Glutamatergic neuron (in vitro differentiated cells): ENCODE results near the gene P3H2. TPM values are rescaled to one million over a fixed set of nuclear protein-coding genes. Genes with fewer than 3 reads are reported as not detected.

ENCODE experiments used
- DNase-seq: peaks from one replicate; pipeline ENCODE4 v3.0.0; 2022
- H3K27ac Mint-ChIP-seq: one replicate; pipeline ENCODE4 v1.8.0; 2020; ENCODE audit warnings: mild to moderate bottlenecking, mixed read lengths, inconsistent platforms; ENCODE audit not compliant: unreplicated experiment
- H3K27me3 Mint-ChIP-seq: one replicate; pipeline ENCODE4 v1.8.0; 2020; ENCODE audit warnings: mild to moderate bottlenecking, moderate library complexity, mixed read lengths, inconsistent platforms; ENCODE audit not compliant: unreplicated experiment
- H3K36me3 Mint-ChIP-seq: one replicate; pipeline ENCODE4 v1.8.0; 2020; ENCODE audit warnings: mild to moderate bottlenecking, mixed read lengths, inconsistent platforms; ENCODE audit not compliant: unreplicated experiment
- H3K4me1 Mint-ChIP-seq: one replicate; pipeline ENCODE4 v1.8.0; 2020; ENCODE audit warnings: mild to moderate bottlenecking, low read depth, mixed read lengths, inconsistent platforms; ENCODE audit not compliant: unreplicated experiment
- H3K4me3 Mint-ChIP-seq: one replicate; pipeline ENCODE4 v1.8.0; 2020; ENCODE audit warnings: mild to moderate bottlenecking, mixed read lengths, inconsistent platforms; ENCODE audit not compliant: unreplicated experiment
- H3K9me3 Mint-ChIP-seq: one replicate; pipeline ENCODE4 v1.8.0; 2020; ENCODE audit warnings: mild to moderate bottlenecking, moderate library complexity, mixed read lengths, inconsistent platforms; ENCODE audit not compliant: unreplicated experiment
- total RNA-seq: library from RNA; stranded (reverse); fragmentation: NEBNext Ultra II Directional; extraction: Animal tissue kit (Norgen Biotek cat#: 25700); gene quantifications from one replicate; pipeline ENCODE4 v1.2.1, GENCODE V29; 2021; ENCODE audit not compliant: unreplicated experiment
- TF ChIP-seq, protein P1 (sequence below): fragments of 200-600 bp; sonication (generic); IDR thresholded peaks from one replicate; pipeline ENCODE4 v1.5.0; 2021; ENCODE audit not compliant: partially characterized antibody, unreplicated experiment

The P3H2 gene
- total RNA-seq, 1 donor from 2014 or later, result 28.6 TPM

DNA sequence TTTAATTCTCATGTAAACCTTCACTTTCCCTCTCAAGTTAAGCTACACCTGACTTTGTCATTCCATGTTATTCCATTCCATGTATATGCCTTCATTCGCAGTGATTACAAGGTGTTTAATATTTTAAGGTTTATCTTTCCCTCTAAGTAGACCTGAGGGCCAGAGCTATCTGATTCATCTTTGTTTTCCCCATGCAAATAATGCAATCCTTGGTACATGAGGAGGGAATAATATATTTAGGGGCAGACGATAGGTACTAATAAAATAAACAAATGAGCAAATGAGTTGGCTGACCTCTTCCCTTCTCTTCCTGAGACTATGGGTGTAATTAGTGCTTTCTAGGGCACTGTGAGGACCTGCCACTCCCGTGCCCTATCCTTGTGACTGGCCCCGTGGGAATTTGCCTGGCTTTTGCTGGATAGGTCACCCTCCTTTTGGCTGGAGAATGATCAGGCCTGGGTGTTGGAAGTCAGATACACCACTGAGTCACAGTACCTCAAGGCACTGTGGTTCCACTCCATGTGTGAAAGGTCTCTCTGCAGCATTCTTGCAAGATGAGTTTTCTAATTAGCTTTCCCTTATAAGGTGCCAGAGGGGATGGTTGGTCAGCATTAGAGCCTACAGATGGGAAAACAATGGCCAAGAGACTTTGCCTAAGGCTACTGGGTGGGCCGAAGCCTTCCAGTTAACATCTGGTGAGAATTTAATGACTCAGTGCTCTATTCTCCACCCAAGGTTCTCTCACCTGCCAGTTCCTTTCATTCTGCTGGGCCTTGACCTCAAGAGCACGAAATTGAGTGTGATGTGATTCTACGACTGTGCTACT is 183.2 kb downstream of the P3H2 start:
- H3K4me1 Mint-ChIP-seq, result peaks cover 3% of the 10 kb centered on the region
- H3K27me3 Mint-ChIP-seq, result no peaks in the 10 kb centered on the region
- TF ChIP-seq, protein P1, sequence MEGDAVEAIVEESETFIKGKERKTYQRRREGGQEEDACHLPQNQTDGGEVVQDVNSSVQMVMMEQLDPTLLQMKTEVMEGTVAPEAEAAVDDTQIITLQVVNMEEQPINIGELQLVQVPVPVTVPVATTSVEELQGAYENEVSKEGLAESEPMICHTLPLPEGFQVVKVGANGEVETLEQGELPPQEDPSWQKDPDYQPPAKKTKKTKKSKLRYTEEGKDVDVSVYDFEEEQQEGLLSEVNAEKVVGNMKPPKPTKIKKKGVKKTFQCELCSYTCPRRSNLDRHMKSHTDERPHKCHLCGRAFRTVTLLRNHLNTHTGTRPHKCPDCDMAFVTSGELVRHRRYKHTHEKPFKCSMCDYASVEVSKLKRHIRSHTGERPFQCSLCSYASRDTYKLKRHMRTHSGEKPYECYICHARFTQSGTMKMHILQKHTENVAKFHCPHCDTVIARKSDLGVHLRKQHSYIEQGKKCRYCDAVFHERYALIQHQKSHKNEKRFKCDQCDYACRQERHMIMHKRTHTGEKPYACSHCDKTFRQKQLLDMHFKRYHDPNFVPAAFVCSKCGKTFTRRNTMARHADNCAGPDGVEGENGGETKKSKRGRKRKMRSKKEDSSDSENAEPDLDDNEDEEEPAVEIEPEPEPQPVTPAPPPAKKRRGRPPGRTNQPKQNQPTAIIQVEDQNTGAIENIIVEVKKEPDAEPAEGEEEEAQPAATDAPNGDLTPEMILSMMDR, result no peak
- H3K4me3 Mint-ChIP-seq, result no peak overlapping the region
- H3K36me3 Mint-ChIP-seq, result no peaks in the 10 kb centered on the region
- no peak overlapping the region for H3K27ac Mint-ChIP-seq
- no peaks in the 10 kb centered on the region for H3K9me3 Mint-ChIP-seq
- DNase-seq, result no peak

DNA sequence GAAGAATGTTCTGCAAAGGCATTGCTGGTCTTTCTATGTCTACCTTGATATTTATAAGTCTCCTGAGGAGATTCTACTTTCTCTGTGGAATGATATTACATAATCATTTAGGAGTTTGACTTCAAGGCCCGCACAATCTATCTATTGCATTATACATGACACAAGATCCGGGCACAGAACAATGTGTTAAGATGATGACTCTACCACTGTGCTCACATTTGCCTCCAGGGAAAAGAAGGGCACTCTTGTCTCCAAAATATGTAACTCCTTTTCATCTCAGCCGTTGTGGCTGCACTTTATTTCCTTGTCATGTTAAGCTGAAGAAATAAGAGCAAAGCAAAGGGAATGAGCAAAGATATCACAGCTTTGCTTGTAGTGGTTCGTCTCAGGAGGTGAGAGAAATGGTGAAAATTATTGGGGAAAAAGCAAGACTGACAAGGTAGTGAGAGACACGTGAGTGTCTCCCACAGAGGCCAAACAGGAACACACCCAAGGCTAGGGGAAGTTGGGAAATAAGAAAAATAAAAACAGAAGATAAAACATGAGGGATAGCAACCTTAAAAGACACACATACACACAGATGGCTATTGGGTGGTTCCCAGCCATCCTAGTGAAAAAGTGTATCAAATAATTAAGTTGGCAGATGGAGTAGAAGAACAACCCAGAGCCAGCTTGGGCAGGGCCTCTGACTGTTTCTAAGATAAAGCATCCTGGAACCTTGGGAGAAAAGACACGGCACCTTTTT is 184.3 kb downstream of the P3H2 start:
- Mint-ChIP-seq H3K9me3 (no peaks in the 10 kb centered on the region), H3K4me3 (no peak overlapping the region), H3K27me3 (no peaks in the 10 kb centered on the region), H3K27ac (no peak overlapping the region), H3K36me3 (no peaks in the 10 kb centered on the region), H3K4me1 (peaks cover 3% of the 10 kb centered on the region)
- TF ChIP-seq, protein P1, result no peak
- no peak for DNase-seq

DNA sequence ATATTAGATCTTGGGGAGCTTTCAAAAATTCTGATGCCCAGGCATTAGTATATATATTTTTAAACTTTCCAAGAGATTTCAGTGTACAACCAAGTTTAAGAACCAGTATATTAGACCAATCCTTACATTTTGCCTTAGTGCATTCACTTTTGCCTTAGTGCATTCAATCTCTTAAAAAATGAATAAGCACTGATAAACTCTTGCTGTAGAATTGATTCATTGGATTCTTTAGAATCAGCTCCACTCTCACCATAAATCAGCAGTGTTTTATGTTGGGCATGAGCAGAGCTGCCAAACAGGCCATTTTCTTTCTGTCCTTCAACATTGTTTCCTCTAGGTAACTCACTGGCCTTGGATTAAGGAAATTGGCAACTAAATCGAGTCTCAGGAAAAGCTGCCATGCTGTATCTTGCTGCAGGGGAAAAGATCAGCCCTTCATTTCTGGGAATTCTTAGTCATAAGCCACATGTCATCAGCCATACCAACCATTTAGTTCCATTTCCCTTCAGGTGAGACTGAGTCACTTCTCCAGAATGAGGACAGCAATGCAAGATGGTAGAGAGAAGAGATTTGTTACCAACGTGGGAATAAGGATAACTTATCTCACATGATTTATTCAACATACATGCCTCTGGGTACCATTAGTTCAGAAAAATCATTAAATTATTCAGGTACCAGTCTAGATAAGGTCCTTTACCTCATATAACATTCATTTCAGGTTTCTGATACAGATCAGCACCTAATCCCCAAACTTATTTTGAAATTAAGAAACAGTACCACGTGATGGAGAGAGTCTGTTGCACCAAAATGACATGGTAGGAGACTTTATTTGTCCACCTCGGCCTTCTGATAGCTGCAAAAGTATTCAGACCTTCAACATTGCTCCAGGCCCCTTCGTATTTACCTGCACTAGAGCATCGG is 192.5 kb downstream of the P3H2 start:
- H3K4me3 Mint-ChIP-seq, result no peak overlapping the region
- H3K27ac Mint-ChIP-seq, result no peak overlapping the region
- no peaks in the 10 kb centered on the region for H3K36me3 Mint-ChIP-seq
- no peaks in the 10 kb centered on the region for H3K27me3 Mint-ChIP-seq
- H3K4me1 Mint-ChIP-seq, result no peaks in the 10 kb centered on the region
- DNase-seq, result no peak
- no peaks in the 10 kb centered on the region for H3K9me3 Mint-ChIP-seq
- TF ChIP-seq, protein P1, result no peak

- Mint-ChIP-seq H3K9me3 (no peaks in the 10 kb centered on the region), H3K36me3 (no peaks in the 10 kb centered on the region), H3K27me3 (no peaks in the 10 kb centered on the region), H3K4me3 (no peak overlapping the region), H3K4me1 (no peaks in the 10 kb centered on the region), H3K27ac (no peak overlapping the region)
- TF ChIP-seq, protein P1, result no peak
- DNase-seq, result no peak
Measured at GRCh38 chr3:189921770-189922169, 198.9 kb downstream of the P3H2 start.
